ENCODE data around the gene WDR44. TPM values are rescaled to one million over a fixed set of nuclear protein-coding genes. Genes with fewer than 3 reads are reported as not detected.

The WDR44 gene
- total and polyA plus RNA-seq, 2 of the 13 experiments (the other 11 are each of a cell fraction or from before 2014, with no cell fraction given), result 2.2 to 4.3 TPM

DNA sequence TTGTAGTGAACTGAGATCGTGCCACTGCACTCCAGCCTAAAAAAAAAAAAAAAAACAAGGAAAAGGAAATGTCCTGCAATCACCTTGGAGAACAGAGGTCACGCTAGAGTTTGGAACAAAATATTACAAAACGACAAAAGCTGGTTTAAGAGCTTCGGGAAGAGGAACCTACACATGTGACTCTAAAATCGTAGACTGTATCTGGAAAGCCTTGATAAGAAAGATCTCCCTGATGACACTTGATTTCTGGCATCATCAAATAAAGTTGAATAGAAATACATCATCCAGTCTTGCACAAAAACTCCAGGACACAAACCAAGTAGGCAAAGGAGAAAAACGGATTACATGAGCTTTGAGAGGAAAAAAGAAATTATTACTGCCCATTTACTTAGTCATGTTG, 118.6 kb downstream of the WDR44 start:
- Histone ChIP-seq H3K27me3 (ENCODE audit: control insufficient read depth in 1 of 2, insufficient read depth in 2 of 2, low read length in 2 of 2) (no peaks in the 10 kb centered on the region), H3K4me1 (ENCODE audit: insufficient read depth, low read length) (no peaks in the 10 kb centered on the region), H3K9ac (ENCODE audit: insufficient read depth, low read depth, low read length) (no peak overlapping the region), H3K4me2 (ENCODE audit: low read depth, low read length) (no peak overlapping the region), H3K4me3 (replicated peaks in 1 of 3; ENCODE audit: insufficient read depth in 1 of 3, low read depth in 2 of 3, low read length in 3 of 3) (no peak overlapping the region), H4K20me1 (ENCODE audit: insufficient read depth, low read length) (no peaks in the 10 kb centered on the region), H2AFZ (ENCODE audit: low read length) (no peak overlapping the region), H3K36me3 (replicated peaks in 1 of 2; ENCODE audit: control insufficient read depth in 1 of 2, insufficient read depth in 2 of 2, low read length in 2 of 2) (no peaks in the 10 kb centered on the region), H3K27ac (ENCODE audit: extremely low read length, insufficient read depth, low read length) (no peak overlapping the region), H3K79me2 (ENCODE audit: insufficient read depth, low read length) (no peaks in the 10 kb centered on the region), H3K9me3 (ENCODE audit: low read length) (no peaks in the 10 kb centered on the region)
- intact Hi-C loops (cut with micrococcal nuclease; ENCODE audit: unreplicated experiment), result no loop called here
- no peak for TF ChIP-seq HNF4G (IDR thresholded peaks at IDR 0.05; ENCODE audit: borderline replicate concordance, low read depth, low read length)
- no peak for TF ChIP-seq HNF4G (CRISPR knock-in tag; IDR thresholded peaks at IDR 0.05; ENCODE audit: borderline replicate concordance, low read depth)
- TF ChIP-seq ZNF570 (CRISPR knock-in tag; IDR thresholded peaks at IDR 0.05; ENCODE audit: borderline replicate concordance), result no peak
- no peak for TF ChIP-seq JUN (CRISPR knock-in tag; IDR thresholded peaks at IDR 0.05)
- no peak for TF ChIP-seq ZNF225 (CRISPR knock-in tag; IDR thresholded peaks at IDR 0.05)
- no peak for TF ChIP-seq TARDBP (CRISPR knock-in tag; IDR thresholded peaks at IDR 0.05)
- no peak for TF ChIP-seq CHCHD3 (CRISPR knock-in tag; IDR thresholded peaks at IDR 0.05)
- no peak for TF ChIP-seq RARA (CRISPR knock-in tag; IDR thresholded peaks at IDR 0.05)
- no peak for TF ChIP-seq ZNF549 (CRISPR knock-in tag; IDR thresholded peaks at IDR 0.05)
- no peak for TF ChIP-seq SSRP1 (CRISPR knock-in tag; IDR thresholded peaks at IDR 0.05)
- TF ChIP-seq U2AF2 (IDR thresholded peaks at IDR 0.05; ENCODE audit: low read depth, low read length), result no peak
- TF ChIP-seq, protein P1, sequence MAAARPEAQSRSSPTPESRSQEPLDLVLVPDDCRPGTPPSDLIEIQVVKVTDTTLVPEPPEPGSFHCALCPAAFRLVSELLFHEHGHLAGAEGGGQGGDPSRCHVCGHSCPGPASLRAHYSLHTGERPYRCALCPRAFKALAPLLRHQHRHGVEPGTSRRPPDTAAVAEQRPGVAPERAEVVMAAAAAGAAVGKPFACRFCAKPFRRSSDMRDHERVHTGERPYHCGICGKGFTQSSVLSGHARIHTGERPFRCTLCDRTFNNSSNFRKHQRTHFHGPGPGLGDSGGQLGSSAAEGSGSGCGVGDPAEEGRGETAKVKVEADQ (CRISPR knock-in tag; IDR thresholded peaks at IDR 0.05; ENCODE audit: borderline replicate concordance), result no peak
- TF ChIP-seq ZNF703 (CRISPR knock-in tag; IDR thresholded peaks at IDR 0.05; ENCODE audit: borderline replicate concordance), result no peak
- TF ChIP-seq, protein P2, sequence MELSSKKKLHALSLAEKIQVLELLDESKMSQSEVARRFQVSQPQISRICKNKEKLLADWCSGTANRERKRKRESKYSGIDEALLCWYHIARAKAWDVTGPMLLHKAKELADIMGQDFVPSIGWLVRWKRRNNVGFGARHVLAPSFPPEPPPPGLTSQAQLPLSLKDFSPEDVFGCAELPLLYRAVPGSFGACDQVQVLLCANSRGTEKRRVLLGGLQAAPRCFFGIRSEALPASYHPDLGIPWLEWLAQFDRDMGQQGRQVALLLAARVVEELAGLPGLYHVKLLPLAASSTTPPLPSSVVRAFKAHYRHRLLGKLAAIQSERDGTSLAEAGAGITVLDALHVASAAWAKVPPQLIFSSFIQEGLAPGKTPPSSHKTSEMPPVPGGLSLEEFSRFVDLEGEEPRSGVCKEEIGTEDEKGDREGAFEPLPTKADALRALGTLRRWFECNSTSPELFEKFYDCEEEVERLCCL (CRISPR knock-in tag; IDR thresholded peaks at IDR 0.05; ENCODE audit: borderline replicate concordance), result no peak
- 18% methylated on average over 6 of the region's 6 CpGs for WGBS (ENCODE audit: low lambda C conversion rate)
- FAIRE-seq (no peak), DNase-seq (ENCODE audit: low spot score) (no peak), ATAC-seq (no peak)
- BruUV-seq (replicated peaks), result no TSS peak
- ChIA-PET POLR2A (no interaction called here), CTCF (ENCODE audit: low intra/inter-chr PET ratio, low total read pairs) (no interaction called here)
- in situ Hi-C loops (cut with HindIII; ENCODE audit: extremely low pct_ligation_motif_present, low pct_unique_long_range_greater_than_20kb), result no loop called here

Data from HepG2 (cell line).